SK-N-SH (cell line): Measurements from ENCODE around the gene EDN1.

Experiments
- CTCF ChIP-seq: fragments of 200-600 bp; sonication (generic); IDR thresholded peaks from 2 replicates; pipeline ENCODE4 v1.6.1; 2017; ENCODE audit warnings: antibody characterized with exemption, mild to moderate bottlenecking, moderate library complexity
- EZH2phosphoT487 ChIP-seq: fragments of 200-600 bp; sonication (generic); IDR thresholded peaks from 2 replicates; pipeline ENCODE4 v1.6.1; 2017; ENCODE audit warnings: low read depth, mixed run types, mild to moderate bottlenecking, antibody characterized with exemption, moderate library complexity, borderline replicate concordance
- NFIC ChIP-seq: IDR thresholded peaks from 2 replicates; pipeline ENCODE4 v1.4.0; 2012; ENCODE audit warnings: borderline replicate concordance
- TF ChIP-seq, protein P1 (sequence below): IDR thresholded peaks from 2 replicates; pipeline ENCODE4 v1.4.0; 2012; ENCODE audit warnings: low read depth

- TF ChIP-seq NFIC (no peak), CTCF (no peak), EZH2phosphoT487 (no peak)
- TF ChIP-seq, protein P1, sequence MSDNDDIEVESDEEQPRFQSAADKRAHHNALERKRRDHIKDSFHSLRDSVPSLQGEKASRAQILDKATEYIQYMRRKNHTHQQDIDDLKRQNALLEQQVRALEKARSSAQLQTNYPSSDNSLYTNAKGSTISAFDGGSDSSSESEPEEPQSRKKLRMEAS: no peak
Observed at GRCh38 chr6:12249541-12250382, 40.4 kb upstream of the EDN1 start.
